Inferior parietal cortex (tissue), 1 donor: ENCODE measurements around the gene ARF1.
"Not testable (repeated sequence)": the region's sequence is repeated elsewhere in the genome, so short reads cannot be mapped to it uniquely, and the experiment has no call there.

Source experiments
- DNase-seq: peaks from one replicate; pipeline ENCODE4 v3.0.0-alpha.2; 2016; ENCODE audit errors: extremely low spot score

The ARF1 gene

GRCh38 chr1:228101994-228102790 lies 19.7 kb downstream of the ARF1 start:
- DNase-seq: no peak

DNA sequence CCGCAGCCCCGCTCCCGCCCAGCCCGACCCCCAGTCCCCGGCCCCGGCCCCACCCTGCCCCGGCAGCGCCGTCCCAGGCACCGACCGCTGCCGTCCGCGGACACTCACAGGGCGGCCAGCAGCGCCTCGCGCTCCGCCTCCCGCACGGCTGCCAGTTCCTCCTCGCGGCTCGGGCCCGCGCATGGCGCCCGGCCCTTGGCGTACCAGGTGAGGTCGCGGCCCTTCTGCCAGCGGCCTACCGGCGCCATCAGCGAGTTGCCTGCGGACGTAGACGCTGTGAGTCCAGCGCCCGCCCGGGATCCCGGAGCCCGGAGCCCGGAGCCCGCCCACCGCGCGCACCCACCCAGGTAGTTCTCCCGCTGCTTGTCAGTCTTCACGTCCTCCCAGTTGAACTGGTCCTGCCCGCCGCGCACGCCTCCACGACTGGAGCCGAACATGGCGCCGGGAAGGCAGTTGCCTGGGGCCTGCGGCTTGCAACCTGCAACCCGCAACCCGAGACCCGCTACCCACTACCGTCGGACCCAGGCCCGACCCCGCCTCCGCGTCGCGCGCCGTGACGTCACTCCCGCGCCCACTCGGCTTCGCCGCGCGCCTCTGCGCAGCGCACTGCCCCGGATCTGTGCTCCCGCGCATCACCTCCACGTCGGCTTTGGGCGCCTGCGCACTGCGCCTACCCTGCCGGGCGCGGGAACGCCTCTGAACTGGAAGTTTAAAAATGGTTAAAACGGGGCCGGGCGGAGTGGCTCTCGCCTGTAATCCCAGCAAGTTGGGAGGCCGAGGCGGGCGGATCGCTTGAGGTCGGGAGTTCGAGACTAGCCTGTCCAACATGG lies 20.5 kb downstream of the ARF1 start, which contains the start of gene C1orf35:
TSS of gene C1orf35 (minus strand) at position 535 of the 830 bp plus-strand sequence. CDS start at position 437, 98 bp downstream.
- peak; percentile 95 for DNase-seq

- no peak for DNase-seq
Measured at GRCh38 chr1:228104526-228105269, 22.2 kb downstream of the ARF1 start.

DNA sequence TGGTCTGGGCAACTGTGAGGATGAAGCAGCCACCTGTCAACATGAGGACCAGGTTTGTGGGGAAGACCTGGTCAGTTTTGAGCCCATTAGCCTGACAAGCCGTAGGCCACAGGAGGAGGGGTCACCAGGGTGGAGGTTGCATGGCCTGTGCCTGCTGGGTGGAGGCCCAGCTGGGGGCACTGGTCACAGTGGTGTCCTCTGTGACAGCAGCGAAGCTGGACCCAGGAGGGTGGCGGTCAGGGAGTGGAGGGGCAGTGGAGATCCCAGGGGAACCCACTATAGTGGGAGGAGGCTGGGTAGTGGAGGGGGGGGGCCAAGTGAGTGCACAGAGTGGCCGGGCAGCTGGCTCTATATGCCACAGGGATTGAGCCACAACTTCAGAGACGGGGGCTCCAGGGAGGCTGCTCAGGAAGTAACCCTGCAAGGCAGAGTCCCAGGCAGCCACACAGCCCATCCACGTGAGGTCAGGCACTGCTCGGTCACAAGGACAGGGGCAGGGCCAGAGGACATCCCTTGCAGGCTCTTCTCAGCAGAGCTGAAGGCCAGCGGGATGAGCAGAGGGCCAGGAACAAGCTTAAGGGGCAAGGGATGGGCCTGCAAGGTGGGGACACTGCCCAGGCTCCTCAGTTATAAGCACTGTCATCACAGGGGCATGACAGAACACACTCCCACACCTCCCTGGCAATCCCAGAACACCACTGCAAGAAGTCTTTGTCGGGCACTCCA lies 22.9 kb downstream of the ARF1 start:
- no peak for DNase-seq

- DNase-seq: no peak
Measured at GRCh38 chr1:228105996-228106799, 23.7 kb downstream of the ARF1 start.

DNA sequence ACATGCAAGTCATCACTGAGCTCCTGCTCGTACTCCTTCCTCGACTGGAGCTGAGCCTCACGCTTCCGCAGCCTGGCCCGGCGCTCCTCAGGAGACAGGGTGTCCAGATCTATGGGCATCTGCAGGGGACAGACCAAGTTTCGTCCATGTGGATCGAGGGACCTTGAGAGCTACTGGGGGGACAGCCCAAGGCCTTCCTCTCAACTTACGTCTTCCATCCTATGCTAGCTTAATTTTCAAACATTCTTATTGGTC lies 24.2 kb downstream of the ARF1 start:
- DNase-seq: no peak

DNA sequence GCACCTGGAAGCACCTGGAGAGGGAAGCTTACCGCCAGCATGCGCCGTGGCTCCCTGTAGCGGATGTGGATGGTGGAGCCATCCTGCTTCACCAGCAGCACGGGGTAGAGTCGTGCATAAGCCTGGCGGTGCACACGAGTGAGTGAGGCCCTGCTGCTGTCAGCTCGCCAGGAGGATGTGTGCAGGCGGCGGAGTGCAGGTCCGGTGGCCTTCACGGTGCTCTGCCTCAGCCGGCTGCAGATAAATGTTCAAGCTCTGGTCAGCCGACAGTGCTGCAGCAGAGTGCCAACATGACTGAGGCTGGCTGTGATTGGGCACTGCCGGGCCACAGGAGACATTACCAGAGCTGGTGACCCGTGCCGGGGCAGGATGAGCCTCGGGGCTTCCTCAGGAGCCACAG lies 25.1 kb downstream of the ARF1 start:
- DNase-seq: no peak

DNA sequence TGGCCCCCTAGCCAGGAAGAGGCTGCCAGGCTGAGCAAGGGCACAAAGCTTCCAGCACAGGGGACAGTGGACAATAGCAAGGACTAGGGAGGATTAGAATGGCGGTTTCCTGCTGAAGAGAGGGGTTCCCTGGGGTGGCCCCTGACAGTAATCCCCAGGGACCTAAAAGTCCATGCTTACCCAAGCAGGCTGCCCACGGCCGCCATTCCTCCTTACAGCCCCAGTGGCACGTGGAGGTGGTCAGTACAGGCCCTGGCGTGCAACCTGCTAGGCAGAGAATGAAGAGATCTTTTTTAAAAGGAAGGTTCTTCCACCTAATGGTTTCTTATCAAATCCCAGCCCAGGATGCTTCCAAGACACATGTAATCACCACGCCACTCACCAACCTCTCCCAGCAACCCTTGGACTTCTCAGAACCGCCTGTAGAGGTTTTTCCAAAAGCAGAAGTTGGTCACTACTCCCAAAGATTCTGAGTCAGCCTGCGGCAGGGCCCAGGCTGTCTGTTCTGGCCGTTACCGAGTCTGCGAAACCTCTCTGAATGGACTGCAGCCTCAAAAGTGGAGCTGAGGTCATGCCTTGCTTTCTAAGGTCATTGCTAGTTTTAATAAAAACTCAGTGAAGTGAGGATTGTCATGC lies 25.7 kb downstream of the ARF1 start:
- DNase-seq: no peak

GRCh38 chr1:228108742-228109072 lies 26.2 kb downstream of the ARF1 start:
- DNase-seq: no peak

DNA sequence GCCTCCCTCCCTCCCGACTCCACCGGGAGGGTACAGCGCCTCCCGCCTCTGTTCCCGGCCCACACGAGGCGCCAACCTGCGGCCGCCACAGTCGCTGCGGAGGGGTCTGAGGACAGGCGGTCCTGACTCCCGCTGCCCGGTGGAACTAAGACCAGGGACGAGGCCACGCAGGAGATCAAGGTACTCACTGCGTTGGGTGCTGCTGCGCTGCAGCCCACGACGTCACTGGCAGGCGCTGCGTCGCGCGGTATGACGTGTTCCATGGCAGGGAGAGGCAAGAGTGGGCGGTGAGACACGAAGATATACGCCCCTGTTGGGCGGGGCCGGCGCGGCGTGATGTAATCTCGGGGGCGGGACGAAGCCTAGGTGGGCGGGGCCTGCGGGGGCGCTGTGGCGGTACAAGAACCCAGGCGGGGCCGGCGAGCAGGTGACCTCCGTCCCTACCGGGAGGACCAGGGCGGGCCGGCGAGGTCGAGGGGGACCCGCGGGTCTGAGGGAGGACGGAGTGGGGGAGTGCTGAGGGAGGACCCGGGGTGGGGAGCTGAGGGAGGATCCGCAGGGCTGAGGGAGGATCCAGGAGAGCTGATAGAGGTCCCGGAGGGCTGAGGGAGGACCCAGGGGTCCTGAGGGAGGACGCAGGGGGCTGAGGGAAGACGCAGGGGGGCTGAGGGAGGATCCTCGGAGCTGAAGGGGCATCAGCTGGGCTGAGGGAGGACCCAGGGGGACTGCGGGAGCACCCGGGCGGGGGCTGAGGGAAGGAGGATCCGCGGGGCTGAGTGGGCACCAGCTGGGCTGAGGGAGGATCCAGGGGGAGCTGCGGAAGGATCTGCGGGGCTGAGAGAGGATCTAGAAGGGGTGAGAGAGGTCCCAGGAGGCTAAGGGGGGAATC lies 26.8 kb downstream of the ARF1 start, which contains the start of gene MRPL55:
TSS of gene MRPL55 (minus strand) at position 227 of the 889 bp plus-strand sequence. CDS start 1,039 bp downstream, outside the sequence.
- DNase-seq: peak; percentile 99

DNA sequence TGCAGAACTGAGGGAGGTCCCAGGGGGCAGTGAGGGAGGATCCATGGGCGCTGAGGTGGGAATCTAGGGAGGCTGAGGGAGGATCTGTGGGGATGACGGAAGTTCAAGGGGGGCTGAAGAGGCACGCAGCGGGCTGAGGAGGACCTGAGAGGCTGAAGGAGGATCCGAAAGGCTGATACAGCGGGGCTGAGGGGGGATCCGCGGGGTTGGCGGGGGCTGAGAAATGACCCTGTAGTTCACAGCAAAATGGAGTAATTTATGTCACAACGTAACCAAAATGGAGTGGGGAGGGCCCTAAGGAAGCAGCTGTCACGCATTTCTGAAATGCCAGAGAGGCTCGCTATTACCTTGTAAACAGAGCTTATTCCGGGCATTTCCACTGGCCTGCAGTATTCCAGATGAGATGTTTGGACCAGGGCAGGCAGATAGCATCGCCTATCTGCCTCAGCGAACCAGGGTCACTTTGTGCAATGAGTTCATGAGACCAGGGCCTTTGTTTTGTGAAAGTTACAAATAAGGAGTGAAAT lies 27.5 kb downstream of the ARF1 start:
- no peak for DNase-seq

GRCh38 chr1:228110556-228110955 lies 28.0 kb downstream of the ARF1 start:
- no peak for DNase-seq

DNA sequence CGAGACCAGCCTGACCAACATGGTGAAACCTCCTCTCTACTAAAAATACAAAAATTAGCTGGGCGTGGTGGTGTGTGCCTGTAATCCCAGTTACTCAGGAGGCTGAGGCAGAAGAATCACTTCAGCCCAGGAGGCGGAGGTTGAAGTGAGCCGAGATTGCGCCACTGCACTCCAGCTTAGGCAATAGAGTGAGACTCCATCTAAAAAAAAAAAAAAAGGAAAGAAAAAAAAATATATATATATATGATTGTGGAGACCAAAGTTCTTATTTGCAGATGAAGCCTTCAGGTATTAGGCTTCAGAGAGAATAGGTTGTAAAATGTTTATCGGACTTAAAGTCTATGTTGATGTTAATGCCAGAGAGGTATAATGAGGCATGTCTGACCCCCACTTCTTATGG lies 28.8 kb downstream of the ARF1 start:
- not testable (repeated sequence) for DNase-seq

DNA sequence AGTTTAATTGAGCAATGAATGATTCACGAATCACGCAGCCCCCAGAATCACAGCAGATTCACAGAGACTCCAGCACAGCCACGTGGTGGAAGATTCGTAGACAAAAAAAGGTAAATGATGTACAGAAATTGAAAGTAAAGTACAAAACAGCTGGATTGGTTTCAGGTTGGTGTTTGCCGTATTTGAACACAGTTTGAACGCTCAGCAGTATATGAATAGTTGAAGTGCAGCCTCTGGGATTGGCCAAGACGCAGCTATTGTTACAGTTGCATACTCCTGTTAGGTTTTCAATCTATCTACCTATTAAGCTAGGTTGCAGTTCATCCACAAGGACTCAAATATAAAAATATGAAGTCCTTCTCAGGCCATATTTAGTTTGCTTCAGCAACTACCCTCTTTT lies 29.7 kb downstream of the ARF1 start:
- no peak for DNase-seq

GRCh38 chr1:228112617-228113016 lies 30.1 kb downstream of the ARF1 start:
- no peak for DNase-seq

DNA sequence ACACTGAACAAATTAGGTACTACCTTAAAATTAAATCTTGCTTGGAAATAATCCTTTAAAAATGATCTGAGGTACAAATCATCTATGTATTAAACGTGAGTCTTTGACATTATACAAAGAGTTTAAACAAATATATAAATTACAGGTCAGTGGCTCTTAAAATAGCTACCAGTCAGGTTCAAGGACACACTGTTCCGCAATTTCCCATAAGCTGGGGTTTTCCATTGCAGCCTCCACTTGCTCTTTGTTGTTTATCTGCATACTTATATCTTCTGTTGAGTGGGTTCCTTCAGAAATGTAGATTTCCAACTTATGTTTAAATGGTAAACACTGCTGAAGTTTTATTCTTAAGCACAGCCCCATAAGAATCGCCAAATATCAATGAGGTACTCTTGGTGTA lies 32.3 kb downstream of the ARF1 start:
- DNase-seq: no peak

DNA sequence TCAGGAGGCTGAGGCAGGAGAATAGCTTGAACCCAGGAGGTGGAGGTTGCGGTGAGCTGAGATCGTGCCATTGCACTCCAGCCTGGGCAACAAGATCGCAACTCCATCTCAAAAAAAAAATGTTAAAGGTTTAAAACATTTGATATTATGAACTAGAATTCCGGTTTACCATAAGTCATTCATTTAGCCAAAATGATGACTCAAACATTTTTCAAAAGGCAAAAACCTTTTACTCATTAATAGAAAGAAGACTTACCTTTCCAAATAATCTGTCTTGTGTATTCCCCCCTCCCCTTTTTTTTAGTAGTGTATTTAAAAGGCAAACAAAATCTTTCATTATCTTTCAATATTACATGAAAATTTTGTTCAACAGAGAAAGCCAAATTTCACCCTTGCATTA lies 34.8 kb downstream of the ARF1 start:
- DNase-seq: no peak

GRCh38 chr1:228118040-228118439 lies 35.5 kb downstream of the ARF1 start:
- no peak for DNase-seq

- no peak for DNase-seq
Measured at GRCh38 chr1:228120351-228120750, 37.8 kb downstream of the ARF1 start.
